HL-60 (cell line): ENCODE data around the gene CDYL2.

Source experiments
- DNase-seq, 2 experiments: peaks; one replicate each; pipeline ENCODE4 v3.0.0-alpha.2; 2010 to 2020; ENCODE audit warnings: low read depth in 1 of 2, low spot score in 1 of 2
- H3K27ac ChIP-seq: fragments of 250-450 bp; sonication (Bioruptor Pico); replicated peaks from 2 replicates; pipeline ENCODE4 v1.5.1; 2020; ENCODE audit warnings: mild to moderate bottlenecking, moderate library complexity
- H3K27me3 ChIP-seq: fragments of 250-450 bp; sonication (Bioruptor Pico); 2 replicates; pipeline ENCODE4 v1.5.1; 2021; ENCODE audit warnings: mild to moderate bottlenecking, moderate library complexity; ENCODE audit not compliant: insufficient read depth, poor library complexity, severe bottlenecking
- H3K4me3 ChIP-seq: replicated peaks from 2 replicates; pipeline ENCODE4 v1.5.1; 2011; ENCODE audit warnings: mild to moderate bottlenecking, control low read depth, low read length; ENCODE audit not compliant: insufficient read depth
- CTCF ChIP-seq: IDR thresholded peaks from one replicate; pipeline ENCODE4 v1.5.1; 2011; ENCODE audit warnings: low read length, control low read depth, inconsistent platforms; ENCODE audit not compliant: insufficient read depth
- GABPA ChIP-seq: IDR thresholded peaks from 2 replicates; pipeline ENCODE4 v1.6.1; 2012; ENCODE audit warnings: low read depth
- POLR2AphosphoS5 ChIP-seq: IDR thresholded peaks from 2 replicates; pipeline ENCODE4 v1.6.1; 2012; ENCODE audit warnings: low read depth
- REST ChIP-seq: IDR thresholded peaks from 2 replicates; pipeline ENCODE4 v1.6.1; 2012; ENCODE audit warnings: low read depth; ENCODE audit not compliant: insufficient replicate concordance
- SPI1 ChIP-seq: IDR thresholded peaks from 2 replicates; pipeline ENCODE4 v1.6.1; 2012; ENCODE audit warnings: low read depth, mild to moderate bottlenecking, borderline replicate concordance

CDYL2 gene

DNA sequence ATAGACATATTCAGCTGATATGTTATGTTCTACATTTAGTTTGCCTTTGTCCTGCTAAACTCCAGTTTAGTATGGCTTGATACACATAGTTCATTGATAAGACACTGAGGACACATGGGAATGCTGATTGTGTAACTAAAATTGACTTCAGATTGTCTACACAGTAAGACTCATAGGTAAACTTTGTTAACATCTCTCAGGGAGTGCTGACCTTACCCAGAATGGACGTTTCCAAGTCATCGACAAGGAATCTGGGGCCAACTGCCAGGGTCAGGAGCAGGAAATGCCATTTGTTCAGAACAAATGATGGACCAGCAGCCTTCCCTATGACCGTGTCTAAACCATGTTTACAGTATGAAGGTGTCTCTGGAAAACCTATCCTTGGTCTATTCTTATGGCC lies 204.9 kb downstream of the CDYL2 start:
- DNase-seq: no peak
- TF ChIP-seq REST (no peak), CTCF (no peak), GABPA (no peak), SPI1 (no peak), POLR2AphosphoS5 (no peak)
- Histone ChIP-seq H3K27ac (no peak overlapping the region), H3K27me3 (no peaks in the 10 kb centered on the region), H3K4me3 (no peak overlapping the region)

- TF ChIP-seq POLR2AphosphoS5 (no peak), GABPA (no peak), CTCF (no peak), REST (no peak), SPI1 (no peak)
- no peak for DNase-seq
- no peak overlapping the region for H3K4me3 ChIP-seq
- no peak overlapping the region for H3K27ac ChIP-seq
- no peaks in the 10 kb centered on the region for H3K27me3 ChIP-seq
Observed at GRCh38 chr16:80596507-80597207, 207.7 kb downstream of the CDYL2 start.

- H3K4me3 ChIP-seq: no peak overlapping the region
- no peak for TF ChIP-seq POLR2AphosphoS5
- no peak for TF ChIP-seq REST
- no peak for TF ChIP-seq CTCF
- TF ChIP-seq GABPA: no peak
- TF ChIP-seq SPI1: no peak
Observed at GRCh38 chr16:80594756-80595155, 209.6 kb downstream of the CDYL2 start.

More at GRCh38 chr16:80594756-80595155, 209.6 kb downstream of the CDYL2 start:
- H3K27me3 ChIP-seq: no peaks in the 10 kb centered on the region
- no peak for DNase-seq
- H3K27ac ChIP-seq: no peak overlapping the region
